Endodermal cell (in vitro differentiated cells): Measurements from ENCODE around the gene DNAJB11. TPM values are rescaled to one million over a fixed set of nuclear protein-coding genes. Genes with fewer than 3 reads are reported as not detected.

Experiments
- DNase-seq: peaks from one replicate; pipeline ENCODE4 v3.0.0-alpha.2; 2017
- H3K27ac ChIP-seq: 2 replicates; pipeline ENCODE4 v1.5.1; 2013; ENCODE audit warnings: mild to moderate bottlenecking, low read depth, low read length, moderate library complexity
- H3K27me3 ChIP-seq: 2 replicates; pipeline ENCODE4 v1.6.1; 2013; ENCODE audit warnings: mild to moderate bottlenecking, low read length, moderate library complexity; ENCODE audit not compliant: insufficient read depth, control insufficient read depth, poor library complexity, severe bottlenecking
- H3K36me3 ChIP-seq: 2 replicates; pipeline ENCODE4 v1.7.0; 2013; ENCODE audit warnings: mild to moderate bottlenecking, low read length, moderate library complexity; ENCODE audit not compliant: control insufficient read depth, insufficient read depth
- H3K4me1 ChIP-seq: one replicate; pipeline ENCODE4 v1.7.0; 2013; ENCODE audit warnings: low read length; ENCODE audit not compliant: control insufficient read depth, insufficient read depth
- H3K4me3 ChIP-seq: 2 replicates; pipeline ENCODE4 v1.5.1; 2013; ENCODE audit warnings: mild to moderate bottlenecking, low read length, moderate library complexity
- H3K9ac ChIP-seq: 2 replicates; pipeline ENCODE4 v1.6.1; 2013; ENCODE audit warnings: mild to moderate bottlenecking, low read length, moderate library complexity; ENCODE audit not compliant: poor library complexity, severe bottlenecking; ENCODE audit errors: extremely low read depth
- H3K9me3 ChIP-seq: 2 replicates; pipeline ENCODE4 v1.6.1; 2013; ENCODE audit warnings: mild to moderate bottlenecking, low read length, moderate library complexity; ENCODE audit not compliant: control insufficient read depth
- H3K27ac Mint-ChIP-seq: 2 replicates; pipeline ENCODE4 v1.8.0; 2020; ENCODE audit warnings: mixed read lengths
- H3K27me3 Mint-ChIP-seq: 2 replicates; pipeline ENCODE4 v1.8.0; 2021; ENCODE audit warnings: mild to moderate bottlenecking, mixed read lengths; ENCODE audit not compliant: insufficient read depth
- H3K36me3 Mint-ChIP-seq: 2 replicates; pipeline ENCODE4 v1.8.0; 2020; ENCODE audit warnings: low read depth, mixed read lengths
- H3K4me1 Mint-ChIP-seq: 2 replicates; pipeline ENCODE4 v1.8.0; 2020; ENCODE audit warnings: mixed read lengths
- H3K4me3 Mint-ChIP-seq: 2 replicates; pipeline ENCODE4 v1.8.0; 2020; ENCODE audit warnings: mild to moderate bottlenecking, moderate library complexity, mixed read lengths
- H3K9me3 Mint-ChIP-seq: 2 replicates; pipeline ENCODE4 v1.8.0; 2020; ENCODE audit warnings: mild to moderate bottlenecking, mixed read lengths
- CTCF ChIP-seq: fragments of 200-600 bp; sonication (generic); conservative IDR thresholded peaks from 2 replicates; pipeline ENCODE4 v1.5.0; 2021; ENCODE audit warnings: antibody characterized with exemption, mild to moderate bottlenecking
- WGBS, 2 experiments: methylation state at CpG; one replicate each; pipeline versions ENCODE4 v1.1.5 to v1.1.7; 2013; ENCODE audit warnings: missing lambda C conversion rate in 2 of 2, mixed read lengths in 1 of 2; ENCODE audit not compliant: insufficient coverage in 1 of 2, insufficient read length in 1 of 2; 5-methylcytosine and 5-hydroxymethylcytosine counted together
- total RNA-seq, 2 donors: library from RNA; stranded (reverse); fragmentation: NEBNext Ultra II Directional in 1 of 2; extraction: Animal tissue kit (Norgen Biotek cat#: 25700) in 1 of 2; gene quantifications; 2 replicates in 1 of 2; 3 replicates in 1 of 2; pipeline ENCODE4 v1.2.1, GENCODE V29; 2021

Gene DNAJB11
- total RNA-seq, 2 donors from 2014 or later = 59.8 to 81.5 TPM

DNA sequence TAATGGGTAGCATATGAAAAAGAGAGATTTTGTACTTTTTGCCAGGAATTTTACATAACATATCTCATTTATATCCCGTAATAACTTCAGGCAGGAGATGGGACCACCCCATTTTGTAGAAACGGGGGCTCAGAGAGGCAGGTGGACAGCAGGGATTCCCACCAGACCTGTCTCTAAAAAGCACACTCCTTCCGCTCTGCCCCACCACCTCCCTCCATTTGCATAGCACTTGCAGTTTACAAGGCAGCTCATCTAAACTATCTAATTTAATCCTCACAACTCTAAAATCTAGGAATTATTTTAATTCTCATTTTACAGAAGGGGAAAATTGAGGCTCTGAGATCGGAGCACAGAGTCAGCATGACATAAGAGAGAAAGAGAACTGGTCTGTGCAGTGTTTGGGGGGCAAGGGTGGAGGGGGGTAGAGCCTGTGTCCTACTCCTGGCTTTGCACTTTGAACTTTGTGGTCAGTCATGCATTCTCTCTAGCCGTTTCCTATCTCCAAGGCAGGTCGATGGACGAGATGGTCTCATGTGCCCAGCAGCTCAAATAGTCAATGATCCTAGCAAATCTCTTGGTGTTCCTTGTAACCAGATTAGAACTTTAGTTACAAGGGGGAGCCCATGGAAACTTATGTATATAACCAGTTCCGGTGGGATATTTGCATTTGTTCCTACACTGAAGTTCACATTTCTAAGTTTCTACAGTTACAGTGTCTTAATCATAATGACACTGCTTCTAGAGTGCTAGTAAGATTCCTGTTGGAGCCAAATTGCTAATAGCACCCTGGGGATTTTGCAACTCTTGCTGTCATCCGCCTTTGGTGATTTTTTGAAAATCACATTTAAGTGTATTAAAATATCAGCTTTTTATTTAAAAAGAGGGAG, 44.9 kb upstream of the DNAJB11 start:
- H3K4me3 Mint-ChIP-seq = no peak overlapping the region
- Histone ChIP-seq H3K27ac (no peak overlapping the region), H3K36me3 (no peaks in the 10 kb centered on the region), H3K9me3 (no peaks in the 10 kb centered on the region), H3K9ac (no peak overlapping the region), H3K4me3 (no peak overlapping the region), H3K4me1 (no peaks in the 10 kb centered on the region), H3K27me3 (no peaks in the 10 kb centered on the region)
- peaks cover 15% of the 10 kb centered on the region for H3K27me3 Mint-ChIP-seq
- H3K36me3 Mint-ChIP-seq = no peaks in the 10 kb centered on the region
- peaks cover 4% of the 10 kb centered on the region for H3K4me1 Mint-ChIP-seq
- no peak for TF ChIP-seq CTCF
- DNase-seq = no peak
- WGBS, 2 experiments = 83 to 87% methylated on average over 3 to 9 of the region's 9 CpGs
- peaks cover 1% of the 10 kb centered on the region for H3K9me3 Mint-ChIP-seq
- no peak overlapping the region for H3K27ac Mint-ChIP-seq

- no peaks in the 10 kb centered on the region for H3K4me1 ChIP-seq
- no peak for DNase-seq
- H3K9me3 ChIP-seq = no peaks in the 10 kb centered on the region
- H3K9ac ChIP-seq = no peak overlapping the region
- TF ChIP-seq CTCF = no peak
- H3K4me1 Mint-ChIP-seq = peaks cover 7% of the 10 kb centered on the region
- H3K36me3 ChIP-seq = no peaks in the 10 kb centered on the region
- no peaks in the 10 kb centered on the region for H3K27me3 ChIP-seq
- H3K27ac ChIP-seq = no peak overlapping the region
- H3K27me3 Mint-ChIP-seq = peaks cover 13% of the 10 kb centered on the region
- H3K9me3 Mint-ChIP-seq = peaks cover 1% of the 10 kb centered on the region
- no peaks in the 10 kb centered on the region for H3K36me3 Mint-ChIP-seq
- no peak overlapping the region for H3K4me3 Mint-ChIP-seq
- no peak overlapping the region for H3K4me3 ChIP-seq
- no peak overlapping the region for H3K27ac Mint-ChIP-seq
- 80 to 94% methylated on average over 1 to 6 of the region's 6 CpGs for WGBS, 2 experiments
Observed at GRCh38 chr3:186526256-186526606, 44.3 kb upstream of the DNAJB11 start.

- Mint-ChIP-seq H3K36me3 (no peaks in the 10 kb centered on the region), H3K4me3 (no peak overlapping the region), H3K27me3 (peaks cover 13% of the 10 kb centered on the region), H3K27ac (no peak overlapping the region), H3K4me1 (peaks cover 7% of the 10 kb centered on the region), H3K9me3 (no peaks in the 10 kb centered on the region)
- Histone ChIP-seq H3K9me3 (no peaks in the 10 kb centered on the region), H3K27me3 (no peaks in the 10 kb centered on the region), H3K36me3 (no peaks in the 10 kb centered on the region), H3K27ac (no peak overlapping the region), H3K9ac (no peak overlapping the region), H3K4me1 (peaks cover 4% of the 10 kb centered on the region), H3K4me3 (no peak overlapping the region)
- TF ChIP-seq CTCF = peak; percentile 62
- DNase-seq = no peak
- 78 to 90% methylated on average over 11 of the region's 11 CpGs for WGBS, 2 experiments
Observed at GRCh38 chr3:186529201-186529999, 41.1 kb upstream of the DNAJB11 start.
